T-helper 1 cell treated with Interleukin-12 subunit alpha and Interleukin-12 subunit beta and Interleukin-4 antibody, amounts not matched to agents 30 μg/mL and 1 μg/mL, for 36 hours (primary cell): ENCODE data around the gene MMP21.

Source experiments
- H3K27ac Mint-ChIP-seq: one replicate; pipeline ENCODE4 v1.8.0; 2021; ENCODE audit warnings: mild to moderate bottlenecking, mixed read lengths
- H3K27me3 Mint-ChIP-seq: one replicate; pipeline ENCODE4 v1.8.0; 2021; ENCODE audit warnings: low read depth, mixed read lengths
- H3K36me3 Mint-ChIP-seq: one replicate; pipeline ENCODE4 v1.8.0; 2021; ENCODE audit warnings: low read depth, mixed read lengths
- H3K4me1 Mint-ChIP-seq: one replicate; pipeline ENCODE4 v1.8.0; 2021; ENCODE audit warnings: low read depth, mixed read lengths
- H3K4me3 Mint-ChIP-seq: one replicate; pipeline ENCODE4 v1.8.0; 2021; ENCODE audit warnings: mild to moderate bottlenecking, moderate library complexity, mixed read lengths
- H3K9me3 Mint-ChIP-seq: one replicate; pipeline ENCODE4 v1.8.0; 2021; ENCODE audit warnings: mixed read lengths

MMP21 gene, protein sequence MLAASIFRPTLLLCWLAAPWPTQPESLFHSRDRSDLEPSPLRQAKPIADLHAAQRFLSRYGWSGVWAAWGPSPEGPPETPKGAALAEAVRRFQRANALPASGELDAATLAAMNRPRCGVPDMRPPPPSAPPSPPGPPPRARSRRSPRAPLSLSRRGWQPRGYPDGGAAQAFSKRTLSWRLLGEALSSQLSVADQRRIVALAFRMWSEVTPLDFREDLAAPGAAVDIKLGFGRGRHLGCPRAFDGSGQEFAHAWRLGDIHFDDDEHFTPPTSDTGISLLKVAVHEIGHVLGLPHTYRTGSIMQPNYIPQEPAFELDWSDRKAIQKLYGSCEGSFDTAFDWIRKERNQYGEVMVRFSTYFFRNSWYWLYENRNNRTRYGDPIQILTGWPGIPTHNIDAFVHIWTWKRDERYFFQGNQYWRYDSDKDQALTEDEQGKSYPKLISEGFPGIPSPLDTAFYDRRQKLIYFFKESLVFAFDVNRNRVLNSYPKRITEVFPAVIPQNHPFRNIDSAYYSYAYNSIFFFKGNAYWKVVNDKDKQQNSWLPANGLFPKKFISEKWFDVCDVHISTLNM

DNA sequence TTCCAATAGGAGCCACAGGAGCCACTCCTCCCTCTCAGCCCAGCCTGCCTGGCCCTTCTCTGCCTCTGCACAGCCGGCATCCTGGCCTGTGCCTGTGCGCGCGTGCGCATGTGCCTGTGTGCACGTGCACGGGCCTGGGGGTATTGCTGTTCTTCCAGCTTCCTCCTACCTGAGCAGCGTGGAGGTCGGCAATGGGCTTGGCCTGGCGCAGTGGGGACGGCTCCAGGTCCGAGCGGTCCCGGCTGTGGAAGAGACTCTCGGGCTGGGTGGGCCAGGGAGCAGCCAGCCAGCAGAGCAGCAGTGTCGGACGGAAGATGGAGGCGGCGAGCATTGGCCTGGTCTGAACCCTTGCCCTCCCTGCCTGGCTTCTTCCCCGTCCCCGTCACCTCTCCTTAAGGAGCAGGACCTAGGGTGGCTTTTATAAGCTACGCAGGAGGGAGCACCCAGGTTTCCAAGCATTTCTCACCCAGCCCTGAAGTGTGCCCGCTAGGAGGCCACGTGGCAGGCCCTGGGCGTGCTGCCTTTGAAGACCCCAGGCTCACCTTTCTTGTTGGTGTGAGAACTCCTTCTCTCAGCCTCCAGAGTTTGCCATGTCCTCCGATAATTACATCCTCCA lies at the start of gene MMP21:
TSS of gene MMP21 (minus strand) at position 331 of the 616 bp plus-strand sequence. CDS start at position 331, 0 bp downstream.
- no peaks in the 10 kb centered on the region for H3K9me3 Mint-ChIP-seq
- H3K27ac Mint-ChIP-seq: no peak within 1 kb of the TSS

GRCh38 chr10:125824736-125825135 lies 49.1 kb upstream of the MMP21 start:
- Mint-ChIP-seq H3K27me3 (no peaks in the 10 kb centered on the region), H3K36me3 (peaks cover 17% of the 10 kb centered on the region), H3K27ac (no peak overlapping the region), H3K4me1 (peaks cover 25% of the 10 kb centered on the region), H3K9me3 (no peaks in the 10 kb centered on the region), H3K4me3 (no peak overlapping the region)

More for the DNA sequence above, at the start of gene MMP21:
- Mint-ChIP-seq H3K27me3 (no peaks in the 10 kb centered on the region), H3K4me3 (no peak within 1 kb of the TSS), H3K4me1 (no peaks in the 10 kb centered on the region), H3K36me3 (no peaks in the 10 kb centered on the region)

- peaks cover 11% of the 10 kb centered on the region for H3K36me3 Mint-ChIP-seq
- no peaks in the 10 kb centered on the region for H3K9me3 Mint-ChIP-seq
- no peak overlapping the region for H3K4me3 Mint-ChIP-seq
- no peak overlapping the region for H3K27ac Mint-ChIP-seq
- peaks cover 25% of the 10 kb centered on the region for H3K4me1 Mint-ChIP-seq
- no peaks in the 10 kb centered on the region for H3K27me3 Mint-ChIP-seq
Observed at GRCh38 chr10:125823663-125824251, 48.1 kb upstream of the MMP21 start.

GRCh38 chr10:125822878-125823662 lies 47.4 kb upstream of the MMP21 start, which contains the start of the genes BCCIP and UROS:
Gene BCCIP, plus strand, starts transcription at chr10:125823546. Its CDS starts 12 bp downstream, at chr10:125823558.
Gene UROS, minus strand, starts transcription at chr10:125823258. Its CDS starts 6,759 bp downstream, at chr10:125816499.
- H3K4me3 Mint-ChIP-seq: peak within 1 kb of the TSS; percentile 81
- no peaks in the 10 kb centered on the region for H3K9me3 Mint-ChIP-seq
- peak within 1 kb of the TSS; percentile 7 for H3K27ac Mint-ChIP-seq
- H3K27me3 Mint-ChIP-seq: no peaks in the 10 kb centered on the region
- H3K36me3 Mint-ChIP-seq: peaks cover 7% of the 10 kb centered on the region
- H3K4me1 Mint-ChIP-seq: peaks cover 22% of the 10 kb centered on the region

DNA sequence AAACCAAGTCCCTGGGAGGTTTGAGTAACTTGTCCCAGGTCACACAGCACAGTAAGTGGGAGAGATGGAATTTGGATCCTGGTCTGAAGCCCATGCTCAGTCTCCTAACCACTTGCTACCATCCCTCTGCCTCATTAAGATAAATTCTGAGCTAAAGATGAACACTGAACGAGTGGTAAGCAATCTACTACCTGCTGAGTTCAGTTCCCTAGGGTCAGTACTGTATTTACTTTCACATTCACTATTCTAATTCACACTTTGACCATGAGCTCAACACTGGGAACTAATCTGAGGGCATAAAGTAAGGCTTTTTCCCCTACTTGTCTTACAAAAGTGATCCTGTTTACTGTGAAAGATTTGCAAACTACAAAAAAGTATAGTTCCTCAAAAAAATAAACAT lies 45.1 kb upstream of the MMP21 start:
- peaks cover 16% of the 10 kb centered on the region for H3K4me1 Mint-ChIP-seq
- peak overlapping the region; percentile 49 for H3K4me3 Mint-ChIP-seq
- no peaks in the 10 kb centered on the region for H3K9me3 Mint-ChIP-seq
- H3K27ac Mint-ChIP-seq: peak overlapping the region; percentile 52
- H3K27me3 Mint-ChIP-seq: no peaks in the 10 kb centered on the region
- H3K36me3 Mint-ChIP-seq: peaks cover 1% of the 10 kb centered on the region

- Mint-ChIP-seq H3K36me3 (peaks cover 8% of the 10 kb centered on the region), H3K27me3 (no peaks in the 10 kb centered on the region), H3K4me1 (peaks cover 13% of the 10 kb centered on the region), H3K27ac (no peak overlapping the region), H3K4me3 (no peak overlapping the region), H3K9me3 (no peaks in the 10 kb centered on the region)
Observed at GRCh38 chr10:125817337-125817946, 41.8 kb upstream of the MMP21 start.

DNA sequence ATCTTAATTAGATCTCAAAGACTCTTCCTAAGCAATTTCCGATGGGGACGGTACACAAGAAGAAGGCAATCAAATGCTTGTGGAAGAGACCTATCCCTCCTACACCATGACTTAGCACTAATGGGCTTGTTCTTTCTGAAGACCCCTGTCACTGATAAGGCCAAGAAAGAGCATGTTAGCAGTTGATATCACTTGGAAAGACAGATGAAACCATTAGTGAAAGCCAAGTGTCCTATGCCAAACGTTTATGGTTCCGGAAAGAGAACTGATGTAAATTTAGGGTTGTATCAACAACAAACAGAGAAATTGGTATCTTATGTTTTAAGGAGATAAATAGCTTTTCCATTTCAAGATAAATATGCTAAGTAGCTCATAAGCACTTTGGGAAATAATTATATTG lies 40.9 kb upstream of the MMP21 start:
- Mint-ChIP-seq H3K27me3 (no peaks in the 10 kb centered on the region), H3K4me1 (peaks cover 8% of the 10 kb centered on the region), H3K36me3 (peaks cover 8% of the 10 kb centered on the region), H3K4me3 (no peak overlapping the region), H3K9me3 (no peaks in the 10 kb centered on the region), H3K27ac (no peak overlapping the region)

DNA sequence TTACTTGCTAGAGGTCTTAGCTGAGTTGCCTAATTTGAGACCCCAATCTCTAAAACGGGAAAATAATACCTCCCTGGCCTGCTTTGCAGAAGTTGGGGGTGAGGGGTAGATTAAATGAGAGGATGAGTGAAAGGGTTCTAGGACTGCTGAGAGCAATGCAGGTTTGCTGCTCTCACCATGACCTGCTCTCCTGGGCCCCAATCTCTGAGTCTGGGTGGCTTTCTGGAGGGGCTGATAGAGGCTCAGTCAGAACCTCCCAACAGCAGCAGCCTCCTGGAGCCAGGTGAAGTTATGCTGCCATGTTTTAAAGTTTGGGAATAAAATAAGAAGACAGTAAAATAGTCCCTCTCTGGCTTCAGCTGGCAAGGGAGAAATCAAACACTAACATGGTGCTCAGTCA lies 40.1 kb upstream of the MMP21 start:
- no peak overlapping the region for H3K4me3 Mint-ChIP-seq
- no peaks in the 10 kb centered on the region for H3K27me3 Mint-ChIP-seq
- no peak overlapping the region for H3K27ac Mint-ChIP-seq
- peaks cover 11% of the 10 kb centered on the region for H3K36me3 Mint-ChIP-seq
- no peaks in the 10 kb centered on the region for H3K9me3 Mint-ChIP-seq
- H3K4me1 Mint-ChIP-seq: peaks cover 4% of the 10 kb centered on the region

DNA sequence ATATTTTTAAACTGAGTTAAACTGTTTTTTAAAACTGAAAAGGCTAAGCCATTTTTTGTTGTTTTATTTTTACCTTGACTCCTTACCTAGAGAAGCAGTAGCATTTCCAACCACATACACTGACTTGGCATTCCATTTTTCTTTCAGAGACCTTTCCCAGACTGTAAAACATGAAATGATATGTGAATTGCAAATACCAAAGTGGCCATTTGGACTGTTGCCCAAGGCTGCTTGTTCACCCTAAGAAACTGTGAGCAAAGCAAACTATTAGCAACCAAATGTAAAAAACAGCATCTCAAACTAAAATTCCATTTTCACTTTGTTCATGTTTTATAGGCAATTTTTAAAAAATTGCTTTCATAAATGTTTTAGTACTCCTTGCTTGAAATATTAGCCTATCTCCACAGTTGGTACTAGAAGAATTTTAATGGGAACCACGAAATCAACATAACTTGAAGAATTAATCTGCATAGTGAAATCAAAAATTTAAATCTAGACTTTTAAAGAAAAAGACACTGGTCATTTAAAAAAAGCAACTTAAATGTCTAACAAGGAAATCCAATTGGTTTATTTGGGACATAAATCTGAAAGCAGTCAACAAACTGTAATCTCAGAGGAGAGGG lies 36.6 kb upstream of the MMP21 start:
- Mint-ChIP-seq H3K36me3 (peaks cover 22% of the 10 kb centered on the region), H3K27me3 (no peaks in the 10 kb centered on the region), H3K4me3 (no peak overlapping the region), H3K9me3 (no peaks in the 10 kb centered on the region), H3K4me1 (peaks cover 12% of the 10 kb centered on the region), H3K27ac (no peak overlapping the region)

DNA sequence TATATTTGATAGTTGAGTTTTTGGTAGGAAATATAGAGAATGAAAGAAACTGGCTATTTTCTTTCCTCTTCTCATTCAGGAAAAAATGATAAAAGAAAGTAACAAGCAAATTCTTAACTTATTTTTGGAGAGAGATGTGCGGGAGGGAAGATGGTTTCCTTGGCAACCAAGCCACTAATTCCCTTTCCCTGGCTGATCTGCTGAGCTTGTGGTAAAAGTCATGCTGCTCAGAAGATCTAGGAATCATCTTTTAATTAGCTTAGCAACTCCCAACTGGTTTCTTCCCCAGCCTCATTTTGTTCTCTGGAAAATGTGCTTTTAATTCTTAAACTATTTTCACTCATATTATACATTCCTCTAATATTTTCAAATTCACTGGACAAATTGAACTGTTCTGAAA lies 35.6 kb upstream of the MMP21 start:
- Mint-ChIP-seq H3K9me3 (no peaks in the 10 kb centered on the region), H3K36me3 (peaks cover 27% of the 10 kb centered on the region), H3K27ac (no peak overlapping the region), H3K4me1 (peaks cover 12% of the 10 kb centered on the region), H3K4me3 (no peak overlapping the region), H3K27me3 (no peaks in the 10 kb centered on the region)

DNA sequence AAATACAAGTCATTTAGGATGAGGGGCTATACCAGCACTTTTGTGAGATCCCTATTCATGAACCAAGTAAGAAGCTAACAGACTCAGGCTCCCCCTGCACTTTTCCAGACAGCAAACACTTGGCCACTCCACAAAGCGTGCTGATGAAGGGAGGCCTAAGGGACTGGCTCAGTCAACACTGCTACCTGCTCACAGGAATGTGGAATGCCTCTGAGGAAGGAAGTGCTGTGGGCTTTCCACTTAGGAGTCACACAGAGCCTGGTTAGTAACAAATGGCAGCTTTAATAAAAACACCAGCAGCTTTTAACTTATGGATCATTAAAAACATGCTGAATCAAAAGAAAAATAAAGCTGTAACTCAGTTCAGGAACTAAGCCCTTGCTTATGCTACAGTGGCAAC lies 32.4 kb upstream of the MMP21 start:
- Mint-ChIP-seq H3K27ac (no peak overlapping the region), H3K9me3 (no peaks in the 10 kb centered on the region), H3K4me1 (peaks cover 12% of the 10 kb centered on the region), H3K4me3 (no peak overlapping the region), H3K36me3 (peaks cover 26% of the 10 kb centered on the region), H3K27me3 (no peaks in the 10 kb centered on the region)

- peaks cover 15% of the 10 kb centered on the region for H3K36me3 Mint-ChIP-seq
- no peak overlapping the region for H3K4me3 Mint-ChIP-seq
- H3K4me1 Mint-ChIP-seq: peaks cover 4% of the 10 kb centered on the region
- no peaks in the 10 kb centered on the region for H3K27me3 Mint-ChIP-seq
- H3K9me3 Mint-ChIP-seq: no peaks in the 10 kb centered on the region
- no peak overlapping the region for H3K27ac Mint-ChIP-seq
Observed at GRCh38 chr10:125802739-125803138, 27.1 kb upstream of the MMP21 start.

DNA sequence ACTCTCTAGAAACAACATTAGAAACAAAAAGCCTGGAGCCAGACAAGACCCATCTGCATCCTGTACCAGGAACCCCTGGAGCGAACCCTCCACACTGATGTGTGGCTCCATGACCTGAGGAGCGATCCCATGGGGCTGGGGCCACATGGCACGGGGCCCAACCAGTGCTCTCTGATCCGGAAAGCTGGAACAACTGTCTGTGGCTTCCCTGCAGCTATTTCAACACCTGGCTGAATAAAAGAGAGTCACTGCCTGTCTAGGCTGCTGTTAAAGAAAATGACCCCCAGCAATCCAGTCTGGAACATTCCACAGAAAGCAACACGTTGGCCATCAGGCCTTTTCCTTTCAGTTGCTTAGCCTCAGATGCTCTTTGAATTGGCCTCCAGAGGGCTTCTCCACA lies 26.5 kb upstream of the MMP21 start:
- no peak overlapping the region for H3K27ac Mint-ChIP-seq

More for the DNA sequence above, 26.5 kb upstream of the MMP21 start:
- H3K27me3 Mint-ChIP-seq: no peaks in the 10 kb centered on the region
- no peak overlapping the region for H3K4me3 Mint-ChIP-seq
- H3K4me1 Mint-ChIP-seq: no peaks in the 10 kb centered on the region
- H3K9me3 Mint-ChIP-seq: no peaks in the 10 kb centered on the region
- peaks cover 14% of the 10 kb centered on the region for H3K36me3 Mint-ChIP-seq
